ENCODE measurements around the gene EEF1B2.

The EEF1B2 gene

GRCh38 chr2:206159346-206160124, at the start of gene EEF1B2, which contains the start of gene NDUFS1:
EEF1B2 (plus strand) TSS chr2:206159895; CDS start chr2:206159980, 85 bp downstream.
NDUFS1 (minus strand) TSS chr2:206159444; CDS start chr2:206153678, 5,766 bp downstream.
- TF ChIP-seq NFIC (IDR thresholded peaks at IDR 0.05) (no peak), CREB1 (IDR thresholded peaks at IDR 0.05; ENCODE audit: low read depth) (peak; percentile 71), FOXM1 (IDR thresholded peaks at IDR 0.05; ENCODE audit: borderline replicate concordance, low read depth) (peak; percentile 17; the same call in 1 of the 2 replicates), USF1 (IDR thresholded peaks at IDR 0.05) (peak; percentile 83), YY1 (IDR thresholded peaks at IDR 0.05; ENCODE audit: low read depth) (peak; percentile 91), TAF1 (IDR thresholded peaks at IDR 0.05; ENCODE audit: low read depth) (peak; percentile 67), CEBPB (IDR thresholded peaks at IDR 0.05) (no peak)
- TF ChIP-seq, protein P1, sequence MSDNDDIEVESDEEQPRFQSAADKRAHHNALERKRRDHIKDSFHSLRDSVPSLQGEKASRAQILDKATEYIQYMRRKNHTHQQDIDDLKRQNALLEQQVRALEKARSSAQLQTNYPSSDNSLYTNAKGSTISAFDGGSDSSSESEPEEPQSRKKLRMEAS (IDR thresholded peaks at IDR 0.05): peak; percentile 96

GRCh38 chr2:206112108-206112507, 47.6 kb upstream of the EEF1B2 start:
- TF ChIP-seq TCF12 (IDR thresholded peaks at IDR 0.05; ENCODE audit: low read depth) (no peak), CEBPB (IDR thresholded peaks at IDR 0.05) (no peak), EP300 (IDR thresholded peaks at IDR 0.05; ENCODE audit: borderline replicate concordance) (no peak), TEAD4 (IDR thresholded peaks at IDR 0.05) (no peak), NFIC (IDR thresholded peaks at IDR 0.05) (no peak), EGR1 (IDR thresholded peaks at IDR 0.05) (no peak), TAF1 (IDR thresholded peaks at IDR 0.05; ENCODE audit: low read depth) (no peak), USF1 (IDR thresholded peaks at IDR 0.05) (no peak), YY1 (IDR thresholded peaks at IDR 0.05; ENCODE audit: low read depth) (no peak), FOXM1 (IDR thresholded peaks at IDR 0.05; ENCODE audit: borderline replicate concordance, low read depth) (no peak), CREB1 (IDR thresholded peaks at IDR 0.05; ENCODE audit: low read depth) (no peak), RAD21 (IDR thresholded peaks at IDR 0.05; ENCODE audit: low read depth) (no peak), ZBTB7A (IDR thresholded peaks at IDR 0.05; ENCODE audit: low read depth) (no peak)
- TF ChIP-seq, protein P1 (IDR thresholded peaks at IDR 0.05): no peak
- TF ChIP-seq, protein P2, sequence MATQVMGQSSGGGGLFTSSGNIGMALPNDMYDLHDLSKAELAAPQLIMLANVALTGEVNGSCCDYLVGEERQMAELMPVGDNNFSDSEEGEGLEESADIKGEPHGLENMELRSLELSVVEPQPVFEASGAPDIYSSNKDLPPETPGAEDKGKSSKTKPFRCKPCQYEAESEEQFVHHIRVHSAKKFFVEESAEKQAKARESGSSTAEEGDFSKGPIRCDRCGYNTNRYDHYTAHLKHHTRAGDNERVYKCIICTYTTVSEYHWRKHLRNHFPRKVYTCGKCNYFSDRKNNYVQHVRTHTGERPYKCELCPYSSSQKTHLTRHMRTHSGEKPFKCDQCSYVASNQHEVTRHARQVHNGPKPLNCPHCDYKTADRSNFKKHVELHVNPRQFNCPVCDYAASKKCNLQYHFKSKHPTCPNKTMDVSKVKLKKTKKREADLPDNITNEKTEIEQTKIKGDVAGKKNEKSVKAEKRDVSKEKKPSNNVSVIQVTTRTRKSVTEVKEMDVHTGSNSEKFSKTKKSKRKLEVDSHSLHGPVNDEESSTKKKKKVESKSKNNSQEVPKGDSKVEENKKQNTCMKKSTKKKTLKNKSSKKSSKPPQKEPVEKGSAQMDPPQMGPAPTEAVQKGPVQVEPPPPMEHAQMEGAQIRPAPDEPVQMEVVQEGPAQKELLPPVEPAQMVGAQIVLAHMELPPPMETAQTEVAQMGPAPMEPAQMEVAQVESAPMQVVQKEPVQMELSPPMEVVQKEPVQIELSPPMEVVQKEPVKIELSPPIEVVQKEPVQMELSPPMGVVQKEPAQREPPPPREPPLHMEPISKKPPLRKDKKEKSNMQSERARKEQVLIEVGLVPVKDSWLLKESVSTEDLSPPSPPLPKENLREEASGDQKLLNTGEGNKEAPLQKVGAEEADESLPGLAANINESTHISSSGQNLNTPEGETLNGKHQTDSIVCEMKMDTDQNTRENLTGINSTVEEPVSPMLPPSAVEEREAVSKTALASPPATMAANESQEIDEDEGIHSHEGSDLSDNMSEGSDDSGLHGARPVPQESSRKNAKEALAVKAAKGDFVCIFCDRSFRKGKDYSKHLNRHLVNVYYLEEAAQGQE (IDR thresholded peaks at IDR 0.05; ENCODE audit: low read depth): no peak

DNA sequence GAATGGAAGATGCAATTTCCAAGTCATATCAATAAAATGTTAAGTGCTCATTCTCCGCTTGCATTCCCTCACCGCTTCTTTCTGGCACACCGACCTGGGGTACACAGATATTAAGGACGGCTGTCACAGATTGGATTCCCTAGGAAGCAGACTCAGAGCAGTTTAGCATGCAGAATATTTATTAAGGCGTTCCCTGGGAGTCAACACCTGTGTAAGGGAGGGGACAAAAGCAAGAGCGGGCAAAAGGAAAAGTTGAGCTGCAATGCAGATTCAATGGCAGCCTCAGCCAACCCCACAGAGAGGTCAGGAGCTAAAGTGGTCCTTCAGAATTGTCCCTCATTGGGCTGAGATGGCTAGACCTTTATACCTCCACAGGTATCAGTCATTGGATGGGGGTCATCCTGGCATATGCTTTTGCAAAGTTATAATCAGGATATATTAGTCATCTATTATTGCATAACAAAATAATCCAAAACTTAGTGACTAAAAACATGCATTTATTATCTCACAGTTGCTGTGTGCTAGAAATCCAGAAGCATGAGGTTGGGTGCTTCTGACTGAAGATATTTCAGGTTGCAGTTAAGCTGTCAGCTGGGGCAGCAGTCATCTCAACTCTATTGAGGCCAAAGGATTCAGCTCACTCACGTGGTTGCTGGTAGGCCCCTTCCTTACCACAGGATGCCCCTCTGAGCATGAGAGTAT, 46.7 kb upstream of the EEF1B2 start:
- TF ChIP-seq TCF12 (IDR thresholded peaks at IDR 0.05; ENCODE audit: low read depth) (no peak), TAF1 (IDR thresholded peaks at IDR 0.05; ENCODE audit: low read depth) (no peak), TEAD4 (IDR thresholded peaks at IDR 0.05) (no peak), EP300 (IDR thresholded peaks at IDR 0.05; ENCODE audit: borderline replicate concordance) (no peak), USF1 (IDR thresholded peaks at IDR 0.05) (no peak), ZBTB7A (IDR thresholded peaks at IDR 0.05; ENCODE audit: low read depth) (no peak), CEBPB (IDR thresholded peaks at IDR 0.05) (no peak), FOXM1 (IDR thresholded peaks at IDR 0.05; ENCODE audit: borderline replicate concordance, low read depth) (no peak), NFIC (IDR thresholded peaks at IDR 0.05) (no peak), CREB1 (IDR thresholded peaks at IDR 0.05; ENCODE audit: low read depth) (no peak), RAD21 (IDR thresholded peaks at IDR 0.05; ENCODE audit: low read depth) (no peak), YY1 (IDR thresholded peaks at IDR 0.05; ENCODE audit: low read depth) (no peak), EGR1 (IDR thresholded peaks at IDR 0.05) (no peak)
- TF ChIP-seq, protein P1 (IDR thresholded peaks at IDR 0.05): no peak
- TF ChIP-seq, protein P2 (IDR thresholded peaks at IDR 0.05; ENCODE audit: low read depth): no peak

DNA sequence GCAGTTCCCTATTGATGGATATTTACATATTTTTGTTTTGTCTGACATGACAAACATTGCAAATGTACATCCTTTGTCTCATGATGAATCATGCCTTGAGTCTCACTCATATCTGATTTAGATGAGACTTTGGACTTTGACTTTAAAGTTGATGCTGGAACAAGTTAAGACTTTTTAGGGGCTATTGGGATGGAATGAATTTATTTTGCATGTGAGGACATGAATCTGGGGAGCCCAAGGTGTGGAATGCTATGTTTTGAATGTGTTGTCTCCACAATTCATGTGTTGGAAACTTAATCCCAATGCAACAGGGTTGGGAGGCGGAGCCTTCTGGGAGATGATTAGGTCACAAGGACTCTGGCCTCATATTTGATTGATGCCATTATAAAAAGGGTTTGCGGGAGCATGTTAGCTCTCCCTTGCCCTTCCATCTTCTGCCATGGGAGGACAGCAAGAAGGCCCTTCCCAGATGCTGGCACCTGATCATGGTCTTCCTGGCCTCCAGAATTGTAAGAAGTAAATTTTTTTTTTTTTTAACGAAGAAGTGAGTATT, 44.6 kb upstream of the EEF1B2 start:
- TF ChIP-seq CREB1 (IDR thresholded peaks at IDR 0.05; ENCODE audit: low read depth): no peak
- no peak for TF ChIP-seq NFIC (IDR thresholded peaks at IDR 0.05)
- TF ChIP-seq CEBPB (IDR thresholded peaks at IDR 0.05): no peak
